Measurements from ENCODE around the gene ZNF213. TPM values are rescaled to one million over a fixed set of nuclear protein-coding genes. Genes with fewer than 3 reads are reported as not detected.
"Not testable (repeated sequence)": the region's sequence is repeated elsewhere in the genome, so short reads cannot be mapped to it uniquely, and the experiment has no call there.

ZNF213 gene
- total and polyA plus RNA-seq, 2 donors from 2014 or later = 5.6 to 12.5 TPM

GRCh38 chr16:3165111-3165822 lies 30.4 kb downstream of the ZNF213 start:
- peak in 1 of 5 donors; percentile 47 for DNase-seq
- no peaks in the 10 kb centered on the region for H3K36me3 ChIP-seq (ENCODE audit: control insufficient read depth in 2 of 3, insufficient read depth in 3 of 3, low read length in 3 of 3)
- FAIRE-seq = no peak
- H3K4me1 ChIP-seq (ENCODE audit: control insufficient read depth in 2 of 3, insufficient read depth in 2 of 3, low read depth in 1 of 3, low read length in 3 of 3) = no peaks in the 10 kb centered on the region
- H3K4me3 ChIP-seq (ENCODE audit: low read length in 3 of 3) = peak overlapping the region in 1 of 3 donors; percentile 13
- no peaks in the 10 kb centered on the region for H3K9me3 ChIP-seq (ENCODE audit: control insufficient read depth in 2 of 3, insufficient read depth in 1 of 3, low read length in 3 of 3)
- peak overlapping the region in 1 of 3 donors; percentile 24 for H3K9ac ChIP-seq (ENCODE audit: low read length in 3 of 3)
- intact Hi-C loops (cut with DNase I) = no loop called here
- peaks cover 27% of the 10 kb centered on the region for H3K27me3 ChIP-seq (ENCODE audit: control insufficient read depth, insufficient read depth, low read length)
- H3K27ac ChIP-seq (ENCODE audit: low read depth in 2 of 2, low read length in 2 of 2) = no peak overlapping the region
- TF ChIP-seq CTCF (IDR thresholded peaks at IDR 0.05; ENCODE audit: borderline replicate concordance, extremely low read depth, insufficient read depth) = no peak

- no peaks in the 10 kb centered on the region for H3K9me3 ChIP-seq (ENCODE audit: control insufficient read depth in 2 of 3, insufficient read depth in 1 of 3, low read length in 3 of 3)
- no peaks in the 10 kb centered on the region for H3K4me1 ChIP-seq (ENCODE audit: control insufficient read depth in 2 of 3, insufficient read depth in 2 of 3, low read depth in 1 of 3, low read length in 3 of 3)
- H3K27me3 ChIP-seq (ENCODE audit: control insufficient read depth, insufficient read depth, low read length) = peaks cover 28% of the 10 kb centered on the region
- DNase-seq (no peak), FAIRE-seq (no peak)
- intact Hi-C loops (cut with DNase I) = no loop called here
- no peak overlapping the region for H3K27ac ChIP-seq (ENCODE audit: low read depth in 2 of 2, low read length in 2 of 2)
- TF ChIP-seq CTCF (IDR thresholded peaks at IDR 0.05; ENCODE audit: borderline replicate concordance, extremely low read depth, insufficient read depth) = no peak
- H3K9ac ChIP-seq (ENCODE audit: low read length in 3 of 3) = no peak overlapping the region
- no peak overlapping the region for H3K4me3 ChIP-seq (ENCODE audit: low read length in 3 of 3)
- H3K36me3 ChIP-seq (ENCODE audit: control insufficient read depth in 2 of 3, insufficient read depth in 3 of 3, low read length in 3 of 3) = no peaks in the 10 kb centered on the region
Observed at GRCh38 chr16:3166505-3166886, 31.7 kb downstream of the ZNF213 start.

GRCh38 chr16:3168729-3169128 lies 33.9 kb downstream of the ZNF213 start:
- H3K4me3 ChIP-seq (ENCODE audit: low read length in 3 of 3); H3K4me1 ChIP-seq (ENCODE audit: control insufficient read depth in 2 of 3, insufficient read depth in 2 of 3, low read depth in 1 of 3, low read length in 3 of 3); H3K9me3 ChIP-seq (ENCODE audit: control insufficient read depth in 2 of 3, insufficient read depth in 1 of 3, low read length in 3 of 3); intact Hi-C loops (cut with DNase I); H3K36me3 ChIP-seq (ENCODE audit: control insufficient read depth in 2 of 3, insufficient read depth in 3 of 3, low read length in 3 of 3); H3K9ac ChIP-seq (ENCODE audit: low read length in 3 of 3); FAIRE-seq; H3K27ac ChIP-seq (ENCODE audit: low read depth in 2 of 2, low read length in 2 of 2): not testable (repeated sequence)
- H3K27me3 ChIP-seq (ENCODE audit: control insufficient read depth, insufficient read depth, low read length) = peaks cover 43% of the 10 kb centered on the region
- DNase-seq = peak in 1 of 5 donors; percentile 25

- H3K9ac ChIP-seq (ENCODE audit: low read length in 3 of 3) = no peak overlapping the region
- intact Hi-C loops (cut with DNase I) = no loop called here
- H3K27ac ChIP-seq (ENCODE audit: low read depth in 2 of 2, low read length in 2 of 2) = no peak overlapping the region
- FAIRE-seq = no peak
- no peaks in the 10 kb centered on the region for H3K9me3 ChIP-seq (ENCODE audit: control insufficient read depth in 2 of 3, insufficient read depth in 1 of 3, low read length in 3 of 3)
- no peak overlapping the region for H3K4me3 ChIP-seq (ENCODE audit: low read length in 3 of 3)
- TF ChIP-seq CTCF (IDR thresholded peaks at IDR 0.05; ENCODE audit: borderline replicate concordance, extremely low read depth, insufficient read depth) = no peak
- DNase-seq = peak in 1 of 5 donors; percentile 70
- no peaks in the 10 kb centered on the region for H3K36me3 ChIP-seq (ENCODE audit: control insufficient read depth in 2 of 3, insufficient read depth in 3 of 3, low read length in 3 of 3)
- H3K4me1 ChIP-seq (ENCODE audit: control insufficient read depth in 2 of 3, insufficient read depth in 2 of 3, low read depth in 1 of 3, low read length in 3 of 3) = no peaks in the 10 kb centered on the region
- H3K27me3 ChIP-seq (ENCODE audit: control insufficient read depth, insufficient read depth, low read length) = peaks cover 54% of the 10 kb centered on the region
Observed at GRCh38 chr16:3170440-3171180, 35.8 kb downstream of the ZNF213 start.

Data from kidney (tissue), 14 donors.